GM19025 (cell line): ENCODE data around the gene MAN1C1.

Experiments
- ATAC-seq: cut with Tn5 transposase; IDR thresholded peaks from one replicate; pipeline ENCODE4 v1.9.1; 2021; ENCODE audit warnings: mild to moderate bottlenecking, low read depth, moderate library complexity; ENCODE audit not compliant: unreplicated experiment

MAN1C1 gene

DNA sequence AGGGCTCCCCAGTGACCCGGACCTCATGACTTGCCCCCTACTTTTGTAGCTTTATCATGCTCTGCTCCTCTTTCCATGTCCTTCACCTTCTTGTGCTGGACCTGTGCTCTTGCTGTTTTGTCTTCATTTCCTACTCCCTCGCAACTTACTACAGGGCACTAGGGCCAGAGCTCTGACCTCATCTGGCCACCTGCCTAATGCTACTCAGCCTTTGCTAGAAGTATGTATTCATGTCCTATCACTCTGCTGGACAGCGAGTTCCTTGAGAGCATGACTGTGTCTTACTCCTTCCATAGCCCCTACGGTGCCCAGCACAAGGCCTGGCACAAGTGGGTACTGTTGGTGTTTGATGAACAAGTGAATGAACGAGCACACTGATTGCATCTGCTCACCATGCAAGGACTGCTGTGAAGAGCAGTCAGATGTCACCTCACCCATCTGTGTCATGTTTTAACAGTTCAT lies 205.1 kb downstream of the MAN1C1 start:
- no peak for ATAC-seq

DNA sequence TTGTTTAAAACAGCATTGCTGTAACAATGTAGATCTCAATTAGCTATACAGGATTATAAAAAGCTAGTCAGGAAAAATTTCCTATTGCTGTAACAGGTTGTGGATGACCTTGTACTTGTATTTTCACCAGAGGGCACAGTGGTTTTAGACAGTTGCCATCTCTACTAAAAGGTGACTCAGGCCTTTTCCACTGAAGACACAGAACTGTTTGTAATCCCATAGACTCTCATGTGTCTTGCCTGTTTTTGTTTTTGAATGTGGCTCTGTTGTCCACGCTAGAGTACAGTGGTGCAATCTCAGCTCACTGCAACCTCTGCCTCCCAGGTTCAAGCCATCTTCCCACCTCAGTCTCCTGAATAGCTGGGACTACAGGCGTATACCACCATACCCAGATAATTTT lies 209.0 kb downstream of the MAN1C1 start:
- no peak for ATAC-seq

GRCh38 chr1:25826571-25826970 lies 210.0 kb downstream of the MAN1C1 start:
- ATAC-seq, result no peak

DNA sequence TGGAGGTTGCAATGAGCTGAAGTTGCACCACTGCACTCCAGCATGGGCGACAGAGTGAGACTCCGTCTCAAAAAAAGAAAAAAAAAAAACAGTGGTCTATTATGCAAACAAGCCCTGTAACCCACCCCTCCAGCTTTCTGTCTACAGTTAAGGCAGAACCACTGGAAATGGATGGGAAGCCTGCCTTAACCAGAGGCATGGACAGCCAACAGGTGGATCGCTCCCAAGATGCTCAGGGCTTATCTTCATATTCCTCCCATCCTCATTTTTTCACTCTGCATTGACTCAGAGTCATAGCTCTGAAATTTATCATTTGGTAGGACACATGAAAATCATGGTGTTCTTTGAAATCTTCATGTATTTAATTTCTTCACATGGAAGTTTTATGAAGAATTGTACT lies 211.9 kb downstream of the MAN1C1 start:
- no peak for ATAC-seq

DNA sequence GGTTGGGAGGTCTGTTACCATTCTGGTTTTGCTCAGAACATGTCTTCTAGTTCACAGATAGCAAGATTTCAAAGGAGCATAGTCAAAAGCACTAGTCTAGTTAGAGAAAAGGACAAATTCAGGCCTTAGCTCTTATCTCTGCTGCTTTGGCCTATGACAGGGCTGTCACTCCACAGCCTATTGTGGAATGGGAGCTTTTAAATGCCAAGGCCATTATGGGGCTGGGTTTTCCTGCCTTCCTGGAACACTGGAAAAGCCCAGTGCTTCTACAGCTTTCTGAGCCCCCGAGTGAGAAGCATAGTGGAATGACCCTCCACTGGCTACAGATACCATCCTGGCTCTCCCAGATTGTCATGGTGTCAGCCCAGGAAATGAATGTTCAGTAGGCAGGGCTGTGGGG lies 212.5 kb downstream of the MAN1C1 start:
- no peak for ATAC-seq

GRCh38 chr1:25831569-25832196 lies 215.1 kb downstream of the MAN1C1 start:
- ATAC-seq, result no peak

GRCh38 chr1:25832336-25833037 lies 215.9 kb downstream of the MAN1C1 start:
- ATAC-seq, result no peak

DNA sequence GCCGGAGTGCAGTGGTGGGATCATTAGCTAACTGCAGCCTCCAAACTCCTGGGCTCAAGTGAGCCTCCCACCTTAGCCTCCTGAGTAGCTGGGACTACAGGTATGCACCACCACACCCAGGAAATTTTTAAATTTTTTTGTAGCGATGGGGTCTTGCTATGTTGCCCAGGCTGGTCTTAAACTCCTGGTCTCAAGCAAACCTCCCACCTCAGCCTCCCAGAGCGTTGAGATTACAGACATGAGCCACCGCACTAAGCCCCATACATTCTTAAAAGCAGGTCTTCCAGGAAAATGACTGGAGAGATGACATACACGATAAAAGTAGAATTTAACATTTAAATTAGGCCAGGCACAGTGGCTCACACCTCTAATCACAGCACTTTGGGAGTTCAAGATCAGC lies 216.6 kb downstream of the MAN1C1 start:
- ATAC-seq, result no peak
